ENCODE results near the gene ANTKMT. TPM values are rescaled to one million over a fixed set of nuclear protein-coding genes. Genes with fewer than 3 reads are reported as not detected.

Gene ANTKMT
- total RNA-seq, 1 donor from 2014 or later = 26.3 TPM

DNA sequence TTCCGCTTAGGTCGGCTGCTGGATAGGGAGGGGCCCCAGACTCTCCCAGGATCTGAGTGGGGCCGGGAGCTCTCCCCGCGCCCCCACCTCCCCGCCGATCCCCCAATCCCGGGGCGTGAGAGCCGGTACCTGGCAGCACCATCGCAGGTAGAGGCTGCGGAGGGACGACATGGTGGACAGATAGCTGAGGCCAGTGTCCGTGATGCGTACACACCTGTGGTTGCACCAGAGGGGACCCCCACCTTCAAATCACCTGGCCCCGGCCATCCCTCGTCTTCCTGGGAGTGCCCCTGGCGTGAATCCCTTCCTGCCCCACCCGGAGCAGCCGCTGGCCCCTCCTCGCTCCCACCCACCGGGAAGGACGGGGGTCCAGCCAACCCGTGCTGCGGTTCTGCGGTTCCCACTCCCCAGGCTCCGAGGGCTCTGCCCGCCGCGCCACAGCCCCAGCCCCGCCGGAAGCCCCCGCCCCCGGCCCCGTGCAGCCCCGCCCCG is 26.0 kb upstream of the ANTKMT start:
- ATAC-seq (no peak), DNase-seq (ENCODE audit: low spot score) (no peak)
- intact Hi-C loops (cut with DNase I) = no loop called here

DNA sequence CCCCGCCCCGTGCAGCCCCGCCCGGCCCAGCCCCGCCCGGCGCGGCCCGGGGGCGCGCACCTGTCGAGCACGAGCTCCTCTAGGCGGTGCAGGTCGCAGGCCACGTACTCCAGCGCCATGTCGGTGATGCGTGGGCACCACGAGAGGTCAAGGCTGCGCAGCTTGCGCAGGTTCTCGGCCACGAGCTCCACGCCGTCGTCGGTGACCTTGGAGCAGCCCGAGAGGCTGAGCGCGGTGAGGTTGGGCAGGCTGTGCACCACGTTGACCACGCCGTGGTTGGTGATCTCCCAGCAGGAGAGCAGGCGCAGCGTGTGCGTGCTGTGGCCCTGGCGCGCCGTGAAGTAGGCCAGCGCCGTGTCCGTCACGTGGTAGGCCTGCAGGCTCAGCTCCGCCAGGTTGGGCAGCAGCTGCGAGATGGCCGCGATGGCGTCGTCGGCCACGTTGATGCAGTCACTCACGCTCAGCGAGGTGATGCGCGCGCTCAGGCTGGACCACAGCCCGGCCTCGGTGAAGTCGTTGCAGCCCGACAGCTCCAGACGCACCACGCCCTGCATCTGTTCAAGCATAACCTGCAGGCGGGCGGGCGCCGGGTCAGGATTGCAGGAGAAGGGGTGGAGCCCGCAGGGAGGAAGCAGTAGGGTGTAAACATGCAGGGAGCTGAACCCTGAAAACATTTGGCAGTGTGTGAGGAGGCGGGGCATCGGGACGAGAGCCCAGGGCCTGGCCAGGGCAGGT is 25.4 kb upstream of the ANTKMT start:
- no peak for ATAC-seq

DNA sequence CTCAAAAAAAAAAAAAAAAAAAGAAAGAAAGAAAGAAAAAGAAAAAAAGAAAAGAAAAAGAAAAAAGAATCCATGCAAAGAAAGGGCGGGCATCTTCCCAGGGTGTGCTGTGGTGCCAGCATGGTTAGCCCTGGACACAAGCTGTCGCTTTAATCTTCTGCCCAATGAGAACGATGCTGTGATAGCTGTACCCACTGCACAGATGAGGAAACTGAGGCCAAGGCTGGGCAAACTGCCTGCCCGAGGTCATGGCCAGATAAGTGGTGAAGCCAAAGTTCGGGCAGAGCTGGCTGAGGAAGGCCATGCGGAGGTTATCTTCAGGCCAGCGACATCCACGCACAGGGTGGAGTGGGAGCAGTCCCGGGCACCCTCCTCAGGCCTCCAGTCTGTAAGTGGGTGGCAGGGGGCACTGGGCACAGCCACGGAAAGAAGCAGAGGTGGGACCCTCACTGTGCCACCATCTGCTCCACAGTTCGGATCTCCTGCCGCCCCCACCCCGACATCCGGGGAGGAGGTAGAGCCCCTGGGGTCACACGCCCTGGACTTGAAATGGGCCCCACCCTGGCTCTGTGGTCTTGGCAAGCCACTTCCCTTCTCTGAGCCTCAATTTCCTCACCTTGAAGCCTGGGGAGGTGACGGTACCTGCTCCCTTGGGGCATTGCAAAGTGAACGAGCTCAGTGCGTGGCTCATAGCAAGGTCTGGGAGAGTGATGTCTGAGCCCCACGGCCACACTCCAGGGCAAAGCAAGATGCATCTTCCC is 21.9 kb upstream of the ANTKMT start:
- no peak for ATAC-seq
- no peak for DNase-seq (ENCODE audit: low spot score)
- intact Hi-C loops (cut with DNase I) = no loop called here

More for the DNA sequence above, 25.4 kb upstream of the ANTKMT start:
- DNase-seq (ENCODE audit: low spot score) = no peak
- intact Hi-C loops (cut with DNase I) = no loop called here

DNA sequence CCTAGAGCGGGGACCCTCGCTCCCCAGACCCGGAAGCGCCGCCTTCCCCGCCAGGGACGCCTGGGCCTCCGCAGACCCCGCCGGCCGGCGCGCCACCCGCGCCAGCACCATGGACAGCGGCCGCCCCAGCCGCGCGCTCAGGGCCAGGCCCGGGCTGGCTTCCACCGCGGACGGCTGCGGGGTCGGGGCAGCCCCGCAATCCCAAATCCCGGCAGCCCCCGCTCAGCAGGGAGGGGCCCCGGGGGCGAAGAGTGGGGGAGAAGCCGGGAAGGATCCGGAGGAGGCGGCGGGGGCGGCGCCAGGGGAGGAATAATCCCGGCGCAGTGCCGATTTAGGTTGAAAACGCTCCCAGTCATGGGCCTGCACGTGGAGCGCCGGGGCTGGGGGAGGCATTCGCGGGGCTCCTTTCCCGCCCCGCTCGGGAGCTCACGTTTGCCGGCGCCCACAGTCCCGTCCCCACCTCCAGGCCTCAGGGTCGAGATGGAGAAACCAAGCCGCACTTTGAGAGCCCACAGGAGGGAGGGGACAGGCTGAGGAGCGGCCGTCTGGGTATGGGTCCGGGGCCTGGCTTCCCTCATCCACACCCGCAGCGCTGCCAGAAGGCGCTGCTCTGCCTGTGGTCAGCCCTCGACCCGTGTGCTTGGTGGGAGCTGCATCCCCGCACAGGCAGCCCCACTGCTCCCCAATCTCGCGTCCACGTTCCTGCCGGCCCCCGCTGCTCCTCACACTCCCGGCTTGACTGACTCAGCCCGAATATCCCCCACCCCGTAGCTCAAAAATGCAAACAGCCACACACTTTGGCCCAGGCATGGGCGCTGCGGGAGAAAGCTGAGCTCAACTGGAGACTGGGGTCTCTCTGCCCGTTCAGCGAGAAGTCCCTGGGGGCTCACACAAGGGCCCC is 20.0 kb upstream of the ANTKMT start:
- no peak for DNase-seq (ENCODE audit: low spot score)
- no peak for ATAC-seq
- intact Hi-C loops (cut with DNase I) = no loop called here

DNA sequence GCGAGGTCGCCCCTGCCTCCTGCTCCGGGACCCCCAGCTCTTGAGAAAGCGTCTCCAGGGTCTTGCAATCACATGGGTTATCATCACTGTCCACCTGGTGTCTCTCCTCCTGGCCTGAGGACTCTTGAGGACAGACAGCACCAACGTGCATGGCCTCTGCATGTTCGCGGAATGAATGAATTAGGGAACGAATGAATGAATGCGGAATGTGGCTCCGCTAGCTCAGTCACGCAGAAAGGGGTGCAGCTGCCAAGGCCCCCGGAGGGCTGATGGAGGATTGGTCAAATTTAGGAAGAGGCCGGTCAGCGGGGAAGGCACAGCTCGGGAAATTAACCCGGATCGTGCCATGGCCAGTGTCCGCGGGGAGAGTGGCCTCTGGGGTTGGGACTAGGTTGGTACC is 18.6 kb upstream of the ANTKMT start:
- ATAC-seq (no peak), DNase-seq (ENCODE audit: low spot score) (no peak)
- intact Hi-C loops (cut with DNase I) = no loop called here

GRCh38 chr16:703406-703805 is 17.5 kb upstream of the ANTKMT start:
- DNase-seq (ENCODE audit: low spot score) (no peak), ATAC-seq (no peak)
- intact Hi-C loops (cut with DNase I) = no loop called here

GRCh38 chr16:704047-704446 is 16.9 kb upstream of the ANTKMT start:
- ATAC-seq (no peak), DNase-seq (ENCODE audit: low spot score) (no peak)
- intact Hi-C loops (cut with DNase I) = no loop called here

- intact Hi-C loops (cut with DNase I) = loop anchor here (5.0 kb wide), 1 partner anchor 43 kb away; no protein-coding TSS in a partner anchor
- no peak for ATAC-seq
- DNase-seq (ENCODE audit: low spot score) = no peak
These were observed 16.2 kb upstream of the ANTKMT start for GRCh38 chr16:704552-705380.

DNA sequence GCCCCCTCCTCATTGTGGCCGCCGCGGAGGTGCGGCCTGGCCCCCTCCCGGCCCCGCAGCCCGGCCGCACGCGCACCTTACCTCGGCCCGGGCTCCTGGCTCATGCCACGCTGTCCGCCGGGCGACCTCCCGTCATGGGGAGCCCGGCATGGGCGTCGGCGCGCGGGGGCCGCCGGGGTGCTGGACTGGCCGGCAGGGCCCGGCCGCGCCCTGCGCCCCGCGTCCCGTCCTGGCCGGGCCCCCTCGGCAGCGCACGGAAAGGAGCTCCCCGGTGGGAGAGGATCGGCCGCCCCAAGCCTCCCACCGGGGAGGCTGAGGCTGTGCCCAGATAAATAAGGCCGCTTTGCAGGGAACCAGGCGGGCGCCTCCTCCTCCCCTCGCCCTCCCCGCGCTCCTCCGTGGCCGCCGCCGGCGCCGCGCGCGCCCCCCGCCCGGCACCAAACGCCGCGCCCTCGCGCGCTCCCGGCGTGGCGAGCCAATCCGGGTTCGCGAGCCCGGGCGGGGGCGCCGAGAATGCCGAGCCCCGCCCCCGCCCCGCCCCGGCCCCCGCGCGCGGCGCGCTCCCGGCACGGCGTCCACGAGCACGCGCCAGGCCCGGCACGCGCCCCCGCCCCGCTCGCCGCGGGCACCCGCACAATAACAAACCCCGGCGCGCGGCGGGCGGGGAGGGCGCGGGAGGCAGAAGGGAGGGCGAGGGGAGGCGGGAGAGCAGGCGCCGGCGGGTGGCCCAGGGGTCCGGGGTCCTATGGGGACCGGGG is 15.3 kb upstream of the ANTKMT start, which contains the start of gene FBXL16:
TSS of gene FBXL16 (minus strand) at position 371 of the 758 bp plus-strand sequence. CDS start 8,396 bp downstream, outside the sequence.
- intact Hi-C loops (cut with DNase I) = loop anchor here (5.0 kb wide), 1 partner anchor 42 kb away; no protein-coding TSS in a partner anchor
- ATAC-seq = no peak
- DNase-seq (ENCODE audit: low spot score) = no peak

DNA sequence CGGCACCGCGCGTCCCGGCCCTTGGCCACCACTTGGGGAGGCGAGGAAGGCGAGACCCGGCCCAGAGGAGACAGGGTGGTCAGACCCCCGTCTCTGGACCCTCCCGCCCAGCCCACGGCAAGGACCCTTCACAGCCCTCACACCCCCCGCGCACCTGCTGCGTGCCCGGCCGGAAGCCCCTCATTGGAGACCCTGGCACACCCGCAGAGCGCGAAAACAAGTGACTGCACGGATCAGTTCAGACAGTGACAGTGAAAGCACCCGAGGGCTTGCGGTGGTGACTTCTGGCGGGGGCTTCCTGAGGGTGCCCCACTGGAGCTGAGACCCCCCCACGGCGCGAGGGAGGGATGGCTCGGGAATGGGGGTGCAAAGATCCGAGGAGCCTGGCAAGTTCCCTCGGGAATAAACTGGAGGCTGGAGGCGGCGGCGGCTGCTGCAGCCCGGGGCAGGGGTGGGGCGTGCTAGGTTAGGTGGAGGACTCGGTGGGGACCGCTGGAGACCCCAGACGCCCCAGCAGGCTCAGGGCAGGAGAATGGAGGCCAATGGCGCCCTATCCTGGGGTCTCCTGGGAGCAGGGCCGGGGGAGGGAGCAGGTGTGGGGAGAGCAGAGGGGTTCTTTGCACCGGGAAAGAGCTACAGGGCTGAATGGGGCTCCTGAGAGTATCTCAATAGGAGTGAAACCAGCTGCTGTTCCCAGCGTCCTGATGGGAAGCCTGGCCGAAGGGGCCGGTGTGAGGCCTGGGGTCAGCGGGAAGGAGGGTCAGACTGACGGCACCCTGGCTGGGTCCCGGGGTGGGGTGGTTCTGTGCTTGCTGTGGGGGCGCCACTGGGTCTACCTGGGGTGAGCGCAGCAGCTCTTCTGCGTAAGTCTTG is 14.5 kb upstream of the ANTKMT start:
- intact Hi-C loops (cut with DNase I) = loop anchor here (5.0 kb wide), 1 partner anchor 41 kb away; no protein-coding TSS in a partner anchor
- ATAC-seq (no peak), DNase-seq (ENCODE audit: low spot score) (no peak)

DNA sequence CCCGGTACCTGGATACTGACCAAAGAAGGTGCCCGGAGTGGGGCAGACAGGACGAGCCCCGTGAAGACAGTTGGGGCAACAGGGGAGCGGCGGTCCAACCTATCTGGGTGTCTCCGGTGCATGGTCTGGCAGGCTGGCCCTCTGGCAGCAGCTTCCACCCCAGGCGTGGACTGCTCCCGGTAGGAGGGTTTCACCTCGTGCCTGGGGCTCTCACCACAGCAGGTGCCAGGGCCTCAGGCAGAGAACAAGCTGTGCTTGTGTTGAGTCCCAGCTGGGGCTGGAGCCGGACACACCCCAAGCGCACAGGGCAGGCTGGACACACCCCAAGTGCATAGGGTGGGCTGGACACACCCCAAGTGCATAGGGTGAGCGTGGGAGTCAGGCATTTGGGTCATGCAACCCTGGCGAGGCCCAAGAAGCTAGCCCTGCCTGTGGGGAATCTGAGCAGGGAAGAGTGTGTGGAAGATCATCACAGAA is 13.8 kb upstream of the ANTKMT start:
- DNase-seq (ENCODE audit: low spot score) = no peak
- intact Hi-C loops (cut with DNase I) = loop anchor here (5.0 kb wide), 1 partner anchor 40 kb away; no protein-coding TSS in a partner anchor
- ATAC-seq = peak; percentile 9

- DNase-seq (ENCODE audit: low spot score) (no peak), ATAC-seq (no peak)
- intact Hi-C loops (cut with DNase I) = loop anchor here (5.0 kb wide), 1 partner anchor 39 kb away; no protein-coding TSS in a partner anchor
These were observed 12.9 kb upstream of the ANTKMT start for GRCh38 chr16:708019-708418.

- DNase-seq (ENCODE audit: low spot score) (no peak), ATAC-seq (no peak)
- intact Hi-C loops (cut with DNase I) = loop anchor here (5.0 kb wide), 1 partner anchor 38 kb away; no protein-coding TSS in a partner anchor
These were observed 12.0 kb upstream of the ANTKMT start for GRCh38 chr16:708959-709358.

GRCh38 chr16:709566-710499 is 11.1 kb upstream of the ANTKMT start:
- DNase-seq (ENCODE audit: low spot score) = no peak
- intact Hi-C loops (cut with DNase I) = loop anchor here (2.0 to 5.0 kb wide), 2 partner anchors 37 to 75 kb away; no protein-coding TSS in a partner anchor
- ATAC-seq = no peak

- DNase-seq (ENCODE audit: low spot score) (no peak), ATAC-seq (no peak)
- intact Hi-C loops (cut with DNase I) = loop anchor here (2.0 kb wide), 1 partner anchor 74 kb away; no protein-coding TSS in a partner anchor
These were observed 10.4 kb upstream of the ANTKMT start for GRCh38 chr16:710500-711075.

All from sciatic nerve (tissue), 2 donors.